ENCODE data around the gene ATP5ME. TPM values are rescaled to one million over a fixed set of nuclear protein-coding genes. Genes with fewer than 3 reads are reported as not detected.

The ATP5ME gene
- total and polyA plus RNA-seq, 2 of the 13 experiments (the other 11 are each of a cell fraction or from before 2014, with no cell fraction given) = 305 to 753 TPM

GRCh38 chr4:674172-675035, at the start of gene ATP5ME, which contains the start of gene MYL5 (continued):
- TF ChIP-seq MLXIP (CRISPR knock-in tag; IDR thresholded peaks at IDR 0.05; ENCODE audit: borderline replicate concordance) (0 out of 2 replicates have a peak, but pooled peaks have one; percentile 58), SRSF1 (optimal IDR thresholded peaks at IDR 0.05; ENCODE audit: low read depth, low read length) (no peak), SNAI1 (CRISPR knock-in tag; IDR thresholded peaks at IDR 0.05; ENCODE audit: borderline replicate concordance) (no peak), MTF2 (CRISPR knock-in tag; IDR thresholded peaks at IDR 0.05; ENCODE audit: borderline replicate concordance) (0 out of 2 replicates have a peak, but pooled peaks have one; percentile 73), TMF1 (CRISPR knock-in tag; IDR thresholded peaks at IDR 0.05; ENCODE audit: low read depth) (no peak), ZNF446 (CRISPR knock-in tag; IDR thresholded peaks at IDR 0.05) (no peak), U2AF1 (optimal IDR thresholded peaks at IDR 0.05; ENCODE audit: low read depth, low read length) (peak; percentile 63), MLLT10 (CRISPR knock-in tag; IDR thresholded peaks at IDR 0.05) (no peak), NFYB (CRISPR knock-in tag; IDR thresholded peaks at IDR 0.05) (peak; percentile 7; the same call in 1 of the 2 replicates), SRSF9 (IDR thresholded peaks at IDR 0.05; ENCODE audit: borderline replicate concordance, insufficient read depth, low read depth, low read length, poor library complexity, severe bottlenecking) (no peak), POLR2AphosphoS5 (IDR thresholded peaks at IDR 0.05; ENCODE audit: low read depth, low read length) (peak; percentile 88), KLF12 (CRISPR knock-in tag; IDR thresholded peaks at IDR 0.05; ENCODE audit: borderline replicate concordance) (no peak; the same call in none of the 2 replicates), ZC3H4 (CRISPR knock-in tag; IDR thresholded peaks at IDR 0.05; ENCODE audit: borderline replicate concordance) (no peak; the same call in 1 of the 2 replicates), PRDM4 (CRISPR knock-in tag; IDR thresholded peaks at IDR 0.05; ENCODE audit: borderline replicate concordance) (no peak), KLF11 (CRISPR knock-in tag; IDR thresholded peaks at IDR 0.05) (no peak), RFX5 (IDR thresholded peaks at IDR 0.05; ENCODE audit: low read depth, low read length) (peak; percentile 80), ZNF451 (CRISPR knock-in tag; IDR thresholded peaks at IDR 0.05) (peak; percentile 91), ARID5B (CRISPR knock-in tag; IDR thresholded peaks at IDR 0.05) (peak; percentile 40; the same call in 1 of the 2 replicates), ZNF3 (CRISPR knock-in tag; IDR thresholded peaks at IDR 0.05) (no peak; the same call in 1 of the 2 replicates), ZNF44 (CRISPR knock-in tag; IDR thresholded peaks at IDR 0.05) (peak; percentile 51; the same call in 1 of the 2 replicates)

Measured in HepG2 (cell line).